HG03521 (cell line): ENCODE measurements around the gene PRKAG2.

Experiments
- ATAC-seq: cut with Tn5 transposase; IDR thresholded peaks from one replicate; pipeline ENCODE4 v1.9.1; 2021; ENCODE audit warnings: mild to moderate bottlenecking, moderate library complexity; ENCODE audit not compliant: unreplicated experiment

PRKAG2 gene

GRCh38 chr7:151509670-151510333 lies 367.1 kb downstream of the PRKAG2 start:
- ATAC-seq: no peak

GRCh38 chr7:151508991-151509390 lies 367.9 kb downstream of the PRKAG2 start:
- ATAC-seq: no peak

GRCh38 chr7:151507806-151508205 lies 369.1 kb downstream of the PRKAG2 start:
- no peak for ATAC-seq

GRCh38 chr7:151506901-151507382 lies 370.0 kb downstream of the PRKAG2 start:
- ATAC-seq: no peak
